ENCODE measurements around the gene SYT7. TPM values are rescaled to one million over a fixed set of nuclear protein-coding genes. Genes with fewer than 3 reads are reported as not detected.

Gene SYT7
- total RNA-seq, 1 experiment from 2014 or later = 2.5 TPM

- intact Hi-C loops (cut with micrococcal nuclease; ENCODE audit: unreplicated experiment) (no loop called here), in situ Hi-C loops (cut with HindIII; ENCODE audit: low pct_unique_long_range_greater_than_20kb, low sequenced_read_pairs) (no loop called here)
- ATAC-seq = no peak
- Histone ChIP-seq H3K9me3 (ENCODE audit: control insufficient read depth, insufficient read depth, low read depth, low read length) (no peaks in the 10 kb centered on the region), H3K27me3 (ENCODE audit: control insufficient read depth, insufficient read depth, low read length) (no peaks in the 10 kb centered on the region), H3K4me3 (ENCODE audit: low read depth in 2 of 2, low read length in 2 of 2) (no peak overlapping the region), H3K4me1 (ENCODE audit: control insufficient read depth, insufficient read depth, low read length) (no peaks in the 10 kb centered on the region), H3K36me3 (ENCODE audit: control insufficient read depth, insufficient read depth, low read length) (no peaks in the 10 kb centered on the region), H3K27ac (ENCODE audit: low read length) (no peak overlapping the region)
- no peak for TF ChIP-seq SIN3A (IDR thresholded peaks at IDR 0.05; ENCODE audit: borderline replicate concordance, insufficient read depth, low read depth, low read length)
- no peak for TF ChIP-seq REST (IDR thresholded peaks at IDR 0.05; ENCODE audit: insufficient read depth in 1 of 2, low read depth in 2 of 2, low read length in 1 of 2)
- TF ChIP-seq TCF7L2 (IDR thresholded peaks at IDR 0.05; ENCODE audit: low read depth, low read length) = no peak
- TF ChIP-seq CTCF (IDR thresholded peaks at IDR 0.05) = no peak
- TF ChIP-seq POLR2AphosphoS5 (IDR thresholded peaks at IDR 0.05; ENCODE audit: low read depth, low read length) = no peak
- BruUV-seq (replicated peaks) = no TSS peak
- CTCF ChIA-PET = no interaction called here
- POLR2A ChIA-PET = no interaction called here
- no peak for DNase-seq (ENCODE audit: low read depth, low spot score)
These were observed 55.8 kb downstream of the SYT7 start for GRCh38 chr11:61524963-61525587.

- CTCF ChIA-PET = no interaction called here
- in situ Hi-C loops (cut with HindIII; ENCODE audit: low pct_unique_long_range_greater_than_20kb, low sequenced_read_pairs) = no loop called here
These were observed 56.4 kb downstream of the SYT7 start for GRCh38 chr11:61524446-61524845.

More at GRCh38 chr11:61524446-61524845, 56.4 kb downstream of the SYT7 start:
- Histone ChIP-seq H3K27me3 (ENCODE audit: control insufficient read depth, insufficient read depth, low read length) (no peaks in the 10 kb centered on the region), H3K9me3 (ENCODE audit: control insufficient read depth, insufficient read depth, low read depth, low read length) (no peaks in the 10 kb centered on the region), H3K36me3 (ENCODE audit: control insufficient read depth, insufficient read depth, low read length) (no peaks in the 10 kb centered on the region), H3K4me1 (ENCODE audit: control insufficient read depth, insufficient read depth, low read length) (no peaks in the 10 kb centered on the region), H3K27ac (ENCODE audit: low read length) (no peak overlapping the region), H3K4me3 (ENCODE audit: low read depth in 2 of 2, low read length in 2 of 2) (no peak overlapping the region)
- intact Hi-C loops (cut with micrococcal nuclease; ENCODE audit: unreplicated experiment) = no loop called here
- POLR2A ChIA-PET = interaction anchor here (0.6 kb wide), 1 partner anchor 170 kb away, joined by 7 read pairs; no protein-coding TSS in a partner anchor
- TF ChIP-seq POLR2AphosphoS5 (IDR thresholded peaks at IDR 0.05; ENCODE audit: low read depth, low read length) = no peak
- TF ChIP-seq SIN3A (IDR thresholded peaks at IDR 0.05; ENCODE audit: borderline replicate concordance, insufficient read depth, low read depth, low read length) = no peak
- TF ChIP-seq TCF7L2 (IDR thresholded peaks at IDR 0.05; ENCODE audit: low read depth, low read length) = no peak
- no peak for TF ChIP-seq REST (IDR thresholded peaks at IDR 0.05; ENCODE audit: insufficient read depth in 1 of 2, low read depth in 2 of 2, low read length in 1 of 2)
- TF ChIP-seq CTCF (IDR thresholded peaks at IDR 0.05) = no peak
- DNase-seq (ENCODE audit: low read depth, low spot score) = no peak
- no TSS peak for BruUV-seq (replicated peaks)
- no peak for ATAC-seq
